Tibial artery (tissue), 4 donors: Measurements from ENCODE around the gene KCTD12.

ENCODE experiments used
- DNase-seq, 2 donors: peaks; one replicate each; pipeline ENCODE4 v3.0.0-alpha.2; 2019
- H3K27ac ChIP-seq, 2 donors: fragments of 200-600 bp; sonication (generic) in 1 of 2; 1 replicate in 1 of 2; 2 replicates in 1 of 2; pipeline ENCODE4 v1.5.1; 2018 to 2019; ENCODE audit warnings: mild to moderate bottlenecking in 1 of 2
- H3K27me3 ChIP-seq, 2 donors: fragments of 200-600 bp; sonication (generic) in 1 of 2; one replicate each; pipeline versions ENCODE4 v1.5.1 to v1.6.0; 2016 to 2019
- H3K36me3 ChIP-seq, 3 donors: fragments of 200-600 bp; sonication (generic) in 2 of 3; one replicate each; pipeline ENCODE4 v1.5.1; 2016 to 2019; ENCODE audit warnings: mild to moderate bottlenecking in 2 of 3
- H3K4me1 ChIP-seq, 4 donors: fragments of 200-600 bp; sonication (generic) in 2 of 4; 1 replicate in 3 of 4; 2 replicates in 1 of 4; pipeline ENCODE4 v1.5.1; 2016 to 2019
- H3K4me3 ChIP-seq, 2 donors: fragments of 200-600 bp; sonication (generic) in 1 of 2; 1 replicate in 1 of 2; 2 replicates in 1 of 2; pipeline ENCODE4 v1.5.1; 2018 to 2019; ENCODE audit warnings: mild to moderate bottlenecking in 2 of 2
- H3K9me3 ChIP-seq, 3 donors: fragments of 200-600 bp; sonication (generic) in 1 of 3; one replicate each; pipeline ENCODE4 v1.5.1; 2016 to 2019
- intact Hi-C: fragments of 100-400 bp; cut with DNase I; formaldehyde crosslinking; loops from one replicate; pipeline ENCODE4 v1.15.0; 2023; ENCODE audit warnings: low total_unique reads
- TF ChIP-seq, protein P1 (sequence below), 2 experiments: fragments of 200-600 bp in 1 of 2; fragments of 450-650 bp in 1 of 2; IDR thresholded peaks; one replicate each; pipeline ENCODE4 v1.5.1; 2017 to 2019; ENCODE audit warnings: antibody characterized with exemption in 2 of 2, mild to moderate bottlenecking in 1 of 2, moderate library complexity in 1 of 2

The KCTD12 gene

DNA sequence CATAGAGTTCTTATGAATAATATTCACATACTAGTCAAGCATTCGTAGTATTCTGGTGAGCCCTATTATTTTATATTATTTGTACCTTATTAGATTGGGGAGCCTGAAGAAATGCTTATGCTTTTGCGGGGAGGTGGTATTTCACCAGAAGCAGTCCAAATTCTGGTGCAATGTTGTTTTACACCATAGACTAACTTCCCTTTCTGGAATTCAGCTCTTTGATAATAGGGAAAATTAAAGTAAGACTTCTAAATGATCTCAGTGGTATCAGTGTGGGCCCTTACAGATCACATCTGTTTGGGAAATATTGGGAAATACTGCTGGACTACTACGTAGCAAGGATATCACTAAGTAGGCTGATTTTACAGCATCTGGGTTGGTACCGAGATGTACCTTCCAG, 34.2 kb downstream of the KCTD12 start:
- Histone ChIP-seq H3K9me3 (no peaks in the 10 kb centered on the region), H3K27ac (no peak overlapping the region), H3K4me1 (peaks cover 0 to 27% (median 8%) of the 10 kb centered on the region in 4 donors)

DNA sequence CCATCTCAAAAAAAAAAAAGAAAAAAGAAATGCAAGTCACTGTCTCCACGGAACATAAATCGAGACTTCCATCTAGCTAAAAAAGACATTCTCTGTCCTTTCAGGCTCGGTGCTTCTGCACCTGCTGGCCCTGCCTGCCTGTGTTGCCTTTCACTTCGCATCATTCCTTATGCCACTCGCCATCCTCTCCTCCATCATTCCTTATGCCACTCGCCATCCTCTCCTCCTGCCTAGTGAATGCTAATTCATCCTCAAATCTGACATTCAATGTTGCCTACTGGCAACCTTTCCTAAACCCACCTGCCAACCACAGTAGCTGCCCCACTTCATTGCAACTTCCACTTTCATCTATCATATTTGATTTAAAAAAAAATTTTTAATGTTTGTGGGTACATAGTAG, 36.7 kb downstream of the KCTD12 start:
- Histone ChIP-seq H3K27me3 (no peaks in the 10 kb centered on the region), H3K27ac (no peak overlapping the region), H3K36me3 (no peaks in the 10 kb centered on the region), H3K9me3 (no peaks in the 10 kb centered on the region), H3K4me3 (no peak overlapping the region), H3K4me1 (peaks cover 0 to 16% (median 8%) of the 10 kb centered on the region in 4 donors)
- intact Hi-C loops, result no loop called here
- no peak for DNase-seq
- TF ChIP-seq, protein P1, sequence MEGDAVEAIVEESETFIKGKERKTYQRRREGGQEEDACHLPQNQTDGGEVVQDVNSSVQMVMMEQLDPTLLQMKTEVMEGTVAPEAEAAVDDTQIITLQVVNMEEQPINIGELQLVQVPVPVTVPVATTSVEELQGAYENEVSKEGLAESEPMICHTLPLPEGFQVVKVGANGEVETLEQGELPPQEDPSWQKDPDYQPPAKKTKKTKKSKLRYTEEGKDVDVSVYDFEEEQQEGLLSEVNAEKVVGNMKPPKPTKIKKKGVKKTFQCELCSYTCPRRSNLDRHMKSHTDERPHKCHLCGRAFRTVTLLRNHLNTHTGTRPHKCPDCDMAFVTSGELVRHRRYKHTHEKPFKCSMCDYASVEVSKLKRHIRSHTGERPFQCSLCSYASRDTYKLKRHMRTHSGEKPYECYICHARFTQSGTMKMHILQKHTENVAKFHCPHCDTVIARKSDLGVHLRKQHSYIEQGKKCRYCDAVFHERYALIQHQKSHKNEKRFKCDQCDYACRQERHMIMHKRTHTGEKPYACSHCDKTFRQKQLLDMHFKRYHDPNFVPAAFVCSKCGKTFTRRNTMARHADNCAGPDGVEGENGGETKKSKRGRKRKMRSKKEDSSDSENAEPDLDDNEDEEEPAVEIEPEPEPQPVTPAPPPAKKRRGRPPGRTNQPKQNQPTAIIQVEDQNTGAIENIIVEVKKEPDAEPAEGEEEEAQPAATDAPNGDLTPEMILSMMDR (IDR thresholded peaks at IDR 0.05), result no peak

More for the DNA sequence above, 34.2 kb downstream of the KCTD12 start:
- DNase-seq, result no peak
- TF ChIP-seq, protein P1 (IDR thresholded peaks at IDR 0.05), result no peak
- Histone ChIP-seq H3K27me3 (no peaks in the 10 kb centered on the region), H3K36me3 (no peaks in the 10 kb centered on the region), H3K4me3 (no peak overlapping the region)
- intact Hi-C loops, result no loop called here

DNA sequence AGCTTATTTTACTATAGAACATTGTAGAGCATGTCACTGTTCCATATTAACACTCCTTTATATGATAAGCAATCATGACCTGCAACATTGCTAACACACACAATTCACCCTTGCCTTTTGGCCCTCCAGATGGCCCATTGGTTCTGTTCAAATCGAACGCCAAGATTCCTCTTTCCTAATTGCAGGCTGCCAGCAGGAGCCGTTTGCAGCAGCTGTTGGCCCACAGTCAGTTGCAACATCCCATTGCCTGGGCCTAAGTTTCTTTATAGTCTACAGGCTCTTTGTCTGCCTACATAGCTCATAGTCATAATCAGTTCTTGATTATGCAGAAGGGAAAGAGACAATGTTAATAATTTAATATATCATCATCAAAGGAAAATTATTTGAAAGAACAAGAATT, 37.6 kb downstream of the KCTD12 start:
- DNase-seq, result peak; percentile 49 to 67
- no peaks in the 10 kb centered on the region for H3K27me3 ChIP-seq
- H3K4me1 ChIP-seq, result peaks cover 0 to 7% (median 2%) of the 10 kb centered on the region in 4 donors
- H3K36me3 ChIP-seq, result no peaks in the 10 kb centered on the region
- TF ChIP-seq, protein P1 (IDR thresholded peaks at IDR 0.05), result no peak
- intact Hi-C loops, result no loop called here
- H3K27ac ChIP-seq, result no peak overlapping the region
- H3K4me3 ChIP-seq, result no peak overlapping the region
- no peaks in the 10 kb centered on the region for H3K9me3 ChIP-seq

DNA sequence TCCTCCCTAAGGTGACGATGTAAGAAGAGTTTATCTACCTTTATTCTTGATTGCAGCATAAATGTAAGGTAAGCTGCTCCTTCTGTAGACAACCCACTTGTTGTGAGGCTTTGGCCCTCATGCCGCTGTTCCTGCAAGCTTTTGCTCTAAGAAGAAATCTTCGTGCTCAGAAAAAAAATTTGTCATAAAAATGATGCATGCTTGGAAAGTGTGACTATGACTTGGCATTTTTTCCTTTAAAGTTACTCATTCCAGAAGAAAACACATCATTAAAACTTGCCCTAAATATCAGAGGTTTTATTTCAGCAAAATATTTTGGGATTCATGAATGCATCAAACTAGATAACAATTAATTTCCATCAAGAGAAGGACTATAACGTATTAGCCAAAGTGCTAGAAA, 39.8 kb downstream of the KCTD12 start:
- no peak overlapping the region for H3K4me3 ChIP-seq
- H3K27me3 ChIP-seq, result no peaks in the 10 kb centered on the region
- H3K27ac ChIP-seq, result peak overlapping the region in 1 of 2 donors; percentile 31
- TF ChIP-seq, protein P1 (IDR thresholded peaks at IDR 0.05), result no peak
- no peaks in the 10 kb centered on the region for H3K36me3 ChIP-seq
- intact Hi-C loops, result no loop called here
- H3K4me1 ChIP-seq, result no peaks in the 10 kb centered on the region
- H3K9me3 ChIP-seq, result no peaks in the 10 kb centered on the region
- no peak for DNase-seq

DNA sequence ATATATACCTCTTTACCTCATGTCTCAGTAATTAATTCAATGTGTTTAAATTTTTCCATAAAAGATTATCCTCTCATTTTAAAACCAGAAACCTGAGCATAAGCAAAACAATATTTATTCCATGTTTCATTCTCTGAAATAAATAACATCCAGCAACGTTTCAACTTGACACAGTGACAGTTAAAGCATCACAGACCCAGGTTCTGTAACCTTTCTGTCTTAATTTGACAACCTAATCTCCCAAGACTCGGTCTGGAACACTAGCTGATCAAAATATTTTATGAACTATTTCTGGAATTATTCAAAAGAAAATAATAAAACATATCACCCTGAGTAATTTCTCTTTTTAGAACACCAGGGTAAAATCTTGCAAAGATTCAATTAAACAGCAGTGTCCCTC, 40.3 kb downstream of the KCTD12 start:
- Histone ChIP-seq H3K36me3 (no peaks in the 10 kb centered on the region), H3K9me3 (no peaks in the 10 kb centered on the region), H3K27me3 (no peaks in the 10 kb centered on the region), H3K4me3 (no peak overlapping the region), H3K27ac (peak overlapping the region in 1 of 2 donors; percentile 31), H3K4me1 (no peaks in the 10 kb centered on the region)
- intact Hi-C loops, result no loop called here
- TF ChIP-seq, protein P1 (IDR thresholded peaks at IDR 0.05), result no peak
- DNase-seq, result no peak

DNA sequence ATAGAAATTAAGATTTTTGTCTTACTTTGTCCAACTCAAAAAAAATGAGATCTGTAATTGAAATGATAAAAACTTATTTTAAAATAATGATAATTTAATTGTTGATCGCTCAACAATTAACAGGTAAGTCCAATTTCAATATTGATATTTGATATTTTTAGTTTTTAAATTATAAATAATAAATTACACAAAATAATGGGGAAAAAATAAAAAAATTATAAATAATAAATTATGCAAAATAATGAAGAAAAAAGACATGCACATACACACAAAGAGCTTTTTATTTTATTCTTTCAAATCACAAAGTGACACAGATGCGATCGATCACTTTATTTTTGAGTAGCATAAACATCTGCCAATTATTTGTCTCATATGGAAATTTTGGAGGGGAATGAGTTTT, 40.8 kb downstream of the KCTD12 start:
- H3K4me3 ChIP-seq, result no peak overlapping the region
- intact Hi-C loops, result no loop called here
- no peaks in the 10 kb centered on the region for H3K36me3 ChIP-seq
- H3K27ac ChIP-seq, result no peak overlapping the region
- H3K27me3 ChIP-seq, result no peaks in the 10 kb centered on the region
- TF ChIP-seq, protein P1 (IDR thresholded peaks at IDR 0.05), result no peak
- H3K4me1 ChIP-seq, result no peaks in the 10 kb centered on the region
- no peak for DNase-seq
- H3K9me3 ChIP-seq, result no peaks in the 10 kb centered on the region
